ENCODE results near the gene MFSD12. TPM values are rescaled to one million over a fixed set of nuclear protein-coding genes. Genes with fewer than 3 reads are reported as not detected.

Gene MFSD12
- total RNA-seq, 1 experiment from 2014 or later = 60.6 TPM

- no peaks in the 10 kb centered on the region for H3K9me3 ChIP-seq
- Mint-ChIP-seq H3K4me3 (ENCODE audit: unreplicated experiment) (no peak overlapping the region), H3K27ac (ENCODE audit: unreplicated experiment) (no peak overlapping the region), H3K9me3 (ENCODE audit: unreplicated experiment) (no peaks in the 10 kb centered on the region), H3K27me3 (ENCODE audit: insufficient read depth, unreplicated experiment) (no peaks in the 10 kb centered on the region), H3K4me1 (ENCODE audit: low read depth, unreplicated experiment) (no peaks in the 10 kb centered on the region), H3K36me3 (ENCODE audit: insufficient read depth, unreplicated experiment) (peaks cover 64% of the 10 kb centered on the region)
- no peaks in the 10 kb centered on the region for H3K36me3 ChIP-seq (ENCODE audit: control insufficient read depth, insufficient read depth, low read length)
- no peaks in the 10 kb centered on the region for H3K27me3 ChIP-seq (replicated peaks; ENCODE audit: control insufficient read depth, insufficient read depth, low read length)
- CTCF ChIA-PET = interaction anchor here (1.6 kb wide), 1 partner anchor 10 kb away, joined by 5 read pairs; no protein-coding TSS in a partner anchor
- no peak for DNase-seq
- H3K4me3 ChIP-seq (ENCODE audit: low read depth, low read length) = no peak overlapping the region
- TF ChIP-seq CTCF (IDR thresholded peaks at IDR 0.05; ENCODE audit: insufficient read depth in 1 of 2, low read depth in 1 of 2, low read length in 1 of 2, severe bottlenecking in 1 of 2, unreplicated experiment in 1 of 2) = no peak
- intact Hi-C loops (cut with micrococcal nuclease; ENCODE audit: unreplicated experiment) = no loop called here
- BruUV-seq (replicated peaks) = no TSS peak
- no peaks in the 10 kb centered on the region for H3K4me1 ChIP-seq
- POLR2A ChIA-PET = no interaction called here
These were observed 21.8 kb downstream of the MFSD12 start for GRCh38 chr19:3535563-3535965.

DNA sequence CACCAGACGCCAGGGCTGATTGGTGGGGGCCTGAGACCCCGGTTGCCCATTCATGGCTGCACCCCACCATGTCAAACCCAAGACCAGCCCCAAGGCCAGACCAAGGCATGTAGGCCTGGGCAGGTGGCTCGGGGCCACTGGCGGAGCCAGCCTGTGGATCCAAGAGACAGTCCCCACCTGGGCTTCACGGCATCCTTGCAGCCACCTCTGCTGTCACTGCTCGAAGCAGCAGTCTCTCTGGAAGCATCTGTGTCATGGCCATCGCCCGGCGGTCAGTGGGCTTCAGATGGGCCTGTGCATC is 22.2 kb downstream of the MFSD12 start:
- POLR2A ChIA-PET = no interaction called here
- H3K36me3 Mint-ChIP-seq (ENCODE audit: insufficient read depth, unreplicated experiment) = peaks cover 64% of the 10 kb centered on the region
- TF ChIP-seq CTCF (IDR thresholded peaks at IDR 0.05; ENCODE audit: insufficient read depth in 1 of 2, low read depth in 1 of 2, low read length in 1 of 2, severe bottlenecking in 1 of 2, unreplicated experiment in 1 of 2) = no peak

DNA sequence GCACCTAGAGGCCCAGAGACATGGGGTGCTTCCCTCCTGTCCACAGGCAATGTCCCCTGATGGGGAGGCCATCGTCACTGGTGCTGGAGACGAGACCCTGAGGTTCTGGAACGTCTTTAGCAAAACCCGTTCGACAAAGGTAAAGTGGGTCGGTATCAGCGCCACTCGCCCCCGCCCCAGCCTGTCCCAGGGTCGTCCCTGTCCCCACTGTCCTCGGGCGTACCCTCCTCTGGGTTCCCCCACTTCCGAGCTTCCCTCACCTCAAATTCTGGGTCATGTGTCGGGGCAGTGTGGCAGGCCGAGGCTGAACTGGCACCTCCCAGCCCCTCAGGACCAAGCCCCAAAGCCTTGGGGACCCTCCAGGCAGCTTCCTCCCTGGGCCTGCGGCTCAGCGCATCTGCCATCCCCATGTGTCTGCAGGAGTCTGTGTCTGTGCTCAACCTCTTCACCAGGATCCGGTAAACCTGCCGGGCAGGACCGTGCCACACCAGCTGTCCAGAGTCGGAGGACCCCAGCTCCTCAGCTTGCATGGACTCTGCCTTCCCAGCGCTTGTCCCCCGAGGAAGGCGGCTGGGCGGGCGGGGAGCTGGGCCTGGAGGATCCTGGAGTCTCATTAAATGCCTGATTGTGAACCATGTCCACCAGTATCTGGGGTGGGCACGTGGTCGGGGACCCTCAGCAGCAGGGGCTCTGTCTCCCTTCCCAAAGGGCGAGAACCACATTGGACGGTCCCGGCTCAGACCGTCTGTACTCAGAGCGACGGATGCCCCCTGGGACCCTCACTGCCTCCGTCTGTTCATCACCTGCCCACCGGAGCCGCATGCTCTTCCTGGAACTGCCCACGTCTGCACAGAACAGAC is 22.8 kb downstream of the MFSD12 start:
- BruUV-seq (replicated peaks) = TSS peak; percentile 20
- H3K4me3 Mint-ChIP-seq (ENCODE audit: unreplicated experiment) = no peak overlapping the region

More for the DNA sequence above, 22.2 kb downstream of the MFSD12 start:
- Mint-ChIP-seq H3K9me3 (ENCODE audit: unreplicated experiment) (no peaks in the 10 kb centered on the region), H3K27ac (ENCODE audit: unreplicated experiment) (no peak overlapping the region), H3K4me1 (ENCODE audit: low read depth, unreplicated experiment) (no peaks in the 10 kb centered on the region), H3K27me3 (ENCODE audit: insufficient read depth, unreplicated experiment) (no peaks in the 10 kb centered on the region), H3K4me3 (ENCODE audit: unreplicated experiment) (no peak overlapping the region)
- DNase-seq = no peak
- no peaks in the 10 kb centered on the region for H3K4me1 ChIP-seq
- H3K27me3 ChIP-seq (replicated peaks; ENCODE audit: control insufficient read depth, insufficient read depth, low read length) = no peaks in the 10 kb centered on the region
- H3K4me3 ChIP-seq (ENCODE audit: low read depth, low read length) = no peak overlapping the region
- intact Hi-C loops (cut with micrococcal nuclease; ENCODE audit: unreplicated experiment) = no loop called here
- no TSS peak for BruUV-seq (replicated peaks)
- CTCF ChIA-PET = interaction anchor here (1.6 kb wide), 1 partner anchor 10 kb away, joined by 5 read pairs; no protein-coding TSS in a partner anchor
- H3K9me3 ChIP-seq = no peaks in the 10 kb centered on the region
- H3K36me3 ChIP-seq (ENCODE audit: control insufficient read depth, insufficient read depth, low read length) = no peaks in the 10 kb centered on the region

More for the DNA sequence above, 22.8 kb downstream of the MFSD12 start:
- no peaks in the 10 kb centered on the region for H3K4me1 ChIP-seq
- ChIA-PET POLR2A (no interaction called here), CTCF (no interaction called here)
- H3K4me1 Mint-ChIP-seq (ENCODE audit: low read depth, unreplicated experiment) = no peaks in the 10 kb centered on the region
- no peaks in the 10 kb centered on the region for H3K9me3 ChIP-seq
- no peak overlapping the region for H3K27ac Mint-ChIP-seq (ENCODE audit: unreplicated experiment)
- H3K9me3 Mint-ChIP-seq (ENCODE audit: unreplicated experiment) = no peaks in the 10 kb centered on the region
- H3K27me3 Mint-ChIP-seq (ENCODE audit: insufficient read depth, unreplicated experiment) = no peaks in the 10 kb centered on the region
- intact Hi-C loops (cut with micrococcal nuclease; ENCODE audit: unreplicated experiment) = no loop called here
- peaks cover 64% of the 10 kb centered on the region for H3K36me3 Mint-ChIP-seq (ENCODE audit: insufficient read depth, unreplicated experiment)
- no peak for TF ChIP-seq CTCF (IDR thresholded peaks at IDR 0.05; ENCODE audit: insufficient read depth in 1 of 2, low read depth in 1 of 2, low read length in 1 of 2, severe bottlenecking in 1 of 2, unreplicated experiment in 1 of 2)
- no peak overlapping the region for H3K4me3 ChIP-seq (ENCODE audit: low read depth, low read length)
- no peaks in the 10 kb centered on the region for H3K27me3 ChIP-seq (replicated peaks; ENCODE audit: control insufficient read depth, insufficient read depth, low read length)
- DNase-seq = no peak
- no peaks in the 10 kb centered on the region for H3K36me3 ChIP-seq (ENCODE audit: control insufficient read depth, insufficient read depth, low read length)
